GM10847 (cell line): ENCODE data around the gene ZSWIM1.

Experiments used
- POLR2A ChIP-seq: IDR thresholded peaks from 2 replicates; pipeline ENCODE4 v1.6.1; 2011; ENCODE audit not compliant: insufficient read length; ENCODE audit errors: extremely low read depth

The ZSWIM1 gene

DNA sequence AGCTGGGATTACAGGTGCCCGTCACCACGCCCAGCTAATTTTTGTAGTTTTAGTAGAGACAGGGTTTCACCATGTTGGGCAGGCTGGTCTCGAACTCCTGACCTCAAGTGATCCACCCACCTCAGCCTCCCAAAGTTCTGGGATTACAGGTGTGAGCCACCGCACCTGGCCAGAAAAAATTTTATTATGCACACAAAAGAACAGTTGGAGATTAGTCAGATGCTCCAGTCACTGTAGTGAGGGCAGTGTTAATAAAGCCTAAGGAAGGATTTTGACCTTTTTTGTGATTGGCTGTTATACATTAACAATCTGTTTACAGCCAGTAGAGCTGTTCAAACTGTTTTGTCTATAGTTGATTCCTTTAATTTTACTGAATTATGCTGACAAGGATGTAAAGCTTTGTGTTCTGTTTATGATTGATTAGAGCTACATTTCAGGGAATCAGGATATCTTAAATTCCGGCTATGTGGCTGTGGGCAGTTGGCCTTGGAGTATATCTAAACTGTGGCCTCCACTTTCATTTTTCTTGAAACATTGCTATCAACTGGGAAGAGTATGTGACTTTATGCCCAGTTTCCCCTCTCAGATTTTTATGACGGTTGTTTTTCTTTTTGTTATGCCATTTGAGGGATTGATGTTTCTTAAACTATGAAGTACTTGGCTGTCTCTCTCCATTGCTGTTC lies 13.8 kb upstream of the ZSWIM1 start:
- no peak for TF ChIP-seq POLR2A

DNA sequence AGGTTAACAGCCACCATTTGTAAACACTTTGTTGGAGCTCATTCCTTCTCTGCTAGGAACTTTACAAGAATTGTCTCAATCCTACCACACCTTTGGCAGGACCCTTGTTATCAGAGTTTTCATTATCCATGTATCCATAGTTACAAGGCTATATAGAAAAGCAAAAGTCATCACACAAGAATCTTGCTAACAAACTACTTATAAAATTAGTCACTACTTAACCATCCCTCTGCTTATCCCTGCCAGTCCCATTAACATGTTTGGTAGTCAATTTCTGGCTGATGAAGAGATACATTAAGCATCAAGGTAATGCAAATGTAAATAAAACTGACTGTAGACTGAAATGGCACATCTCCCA lies 13.2 kb upstream of the ZSWIM1 start:
- TF ChIP-seq POLR2A: no peak

DNA sequence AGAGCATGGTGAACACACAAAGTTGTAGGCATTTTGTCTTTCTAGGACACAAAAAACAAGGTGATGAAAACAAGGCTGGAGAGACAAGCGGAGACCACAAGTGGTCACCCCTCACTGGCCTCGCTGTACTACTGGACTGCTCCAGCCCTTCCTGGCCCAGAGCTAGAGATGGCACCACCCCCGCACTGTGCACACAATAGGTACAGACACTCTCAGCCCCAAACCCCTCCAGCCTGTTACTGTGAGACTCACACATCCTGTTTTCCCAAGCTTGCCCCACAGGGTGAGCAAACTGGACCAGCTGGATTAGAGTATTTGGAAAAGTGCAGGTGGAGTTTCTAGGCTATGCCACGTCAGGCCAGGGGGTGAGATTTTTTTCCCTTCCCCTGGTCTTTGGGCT lies 8.4 kb upstream of the ZSWIM1 start:
- TF ChIP-seq POLR2A: no peak

DNA sequence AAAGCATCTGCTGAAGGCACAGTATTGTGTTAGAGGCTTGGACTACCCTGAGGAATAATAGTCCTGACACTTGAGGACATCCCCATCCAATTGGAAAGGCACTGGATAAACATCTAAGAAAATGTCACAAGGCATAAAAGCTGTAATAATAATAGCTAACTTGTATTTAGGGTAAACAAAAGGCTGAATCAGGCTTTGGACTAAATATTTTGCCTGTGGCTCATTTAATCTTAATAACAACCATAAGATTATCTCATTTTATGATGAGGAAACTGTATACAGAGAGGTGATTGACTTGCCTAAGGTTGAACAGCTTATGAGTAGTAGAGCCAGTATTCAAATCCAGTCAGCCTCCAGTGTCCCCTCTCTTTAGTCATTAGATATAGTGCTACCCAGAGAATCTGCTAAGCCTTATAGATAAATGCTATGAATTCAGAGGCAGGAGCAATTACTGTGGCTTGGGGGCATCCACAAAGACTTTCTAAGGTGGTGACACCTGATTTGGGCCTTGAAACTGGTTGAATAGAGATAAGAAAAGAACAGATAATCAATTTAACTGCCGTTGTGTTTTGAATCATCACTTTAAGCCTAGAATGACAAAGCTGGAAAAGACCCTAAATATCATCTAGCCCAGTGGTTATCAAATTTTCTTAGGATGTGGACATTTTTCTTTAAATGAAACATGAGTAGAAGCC lies 7.5 kb upstream of the ZSWIM1 start:
- no peak for TF ChIP-seq POLR2A

DNA sequence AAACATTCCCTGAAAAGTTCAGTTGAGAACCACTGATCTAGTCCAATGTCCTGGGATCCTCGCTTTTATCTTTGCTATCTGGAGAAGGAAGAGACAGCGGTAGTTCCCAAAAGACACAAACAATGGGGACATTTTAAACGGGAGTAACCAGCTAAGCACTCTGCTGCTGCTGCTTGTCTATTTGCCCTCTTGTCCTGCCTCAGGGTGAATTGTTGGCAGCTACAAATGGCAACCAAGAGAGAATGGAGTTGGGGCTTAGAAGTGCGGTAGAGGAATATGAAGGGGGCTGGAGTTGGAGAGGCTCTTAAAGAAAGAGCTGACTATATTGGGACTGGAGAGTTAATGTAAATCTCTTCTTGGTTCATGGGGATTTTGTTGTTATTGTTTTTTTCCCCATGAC lies 6.5 kb upstream of the ZSWIM1 start:
- no peak for TF ChIP-seq POLR2A

DNA sequence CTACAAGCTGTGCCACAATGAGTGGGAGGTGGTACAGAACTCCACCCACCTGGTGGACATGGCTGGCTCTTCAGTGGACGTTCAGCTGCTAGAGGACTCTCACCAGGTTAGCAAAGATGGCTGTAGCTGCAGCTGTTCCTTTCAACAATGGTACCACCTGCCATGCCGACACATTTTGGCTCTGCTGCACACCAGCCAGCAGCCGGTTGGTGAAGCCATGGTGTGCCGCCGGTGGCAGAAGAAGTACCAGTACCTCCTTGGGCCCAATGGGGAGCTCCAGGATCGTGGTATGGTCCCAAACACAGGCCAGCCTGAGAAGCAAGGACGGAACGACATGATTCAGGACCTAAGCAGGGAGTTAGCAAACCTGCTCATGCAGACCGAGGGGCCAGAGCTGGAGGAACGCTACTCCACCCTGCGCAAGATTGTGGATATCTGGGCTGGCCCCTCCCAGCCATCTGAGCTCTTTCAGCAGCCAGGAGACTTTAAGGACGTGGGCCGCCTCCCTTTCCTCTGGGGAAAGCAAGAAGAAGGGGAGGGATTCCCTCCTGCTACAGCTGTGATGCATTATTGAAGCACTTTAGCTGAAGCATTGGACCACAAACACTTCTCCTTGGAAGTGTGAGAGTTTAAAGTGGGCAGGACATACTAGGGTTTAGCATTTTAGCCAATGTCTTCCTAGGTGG lies 2.8 kb upstream of the ZSWIM1 start:
- no peak for TF ChIP-seq POLR2A

DNA sequence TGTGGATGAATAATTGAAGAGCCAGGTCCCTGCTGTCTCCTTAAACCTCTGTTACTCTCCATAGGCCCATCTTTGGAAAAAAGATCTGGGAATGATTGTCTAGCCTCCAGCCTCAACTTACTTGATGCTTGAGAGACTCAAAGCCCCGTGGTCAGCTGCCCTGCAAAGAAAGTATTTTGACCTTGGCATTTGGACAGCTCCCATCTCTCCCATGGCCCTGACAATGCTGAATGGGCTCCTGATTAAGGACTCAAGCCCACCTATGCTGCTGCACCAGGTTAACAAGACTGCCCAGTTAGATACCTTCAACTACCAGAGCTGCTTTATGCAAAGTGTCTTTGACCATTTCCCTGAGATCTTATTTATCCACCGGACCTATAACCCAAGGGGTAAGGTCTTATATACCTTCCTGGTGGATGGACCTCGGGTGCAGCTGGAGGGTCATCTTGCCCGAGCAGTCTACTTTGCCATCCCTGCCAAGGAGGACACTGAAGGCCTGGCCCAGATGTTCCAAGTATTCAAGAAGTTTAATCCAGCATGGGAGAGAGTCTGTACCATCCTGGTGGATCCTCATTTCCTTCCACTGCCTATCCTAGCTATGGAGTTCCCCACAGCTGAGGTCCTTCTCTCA lies 1.6 kb downstream of the ZSWIM1 start:
- no peak for TF ChIP-seq POLR2A

DNA sequence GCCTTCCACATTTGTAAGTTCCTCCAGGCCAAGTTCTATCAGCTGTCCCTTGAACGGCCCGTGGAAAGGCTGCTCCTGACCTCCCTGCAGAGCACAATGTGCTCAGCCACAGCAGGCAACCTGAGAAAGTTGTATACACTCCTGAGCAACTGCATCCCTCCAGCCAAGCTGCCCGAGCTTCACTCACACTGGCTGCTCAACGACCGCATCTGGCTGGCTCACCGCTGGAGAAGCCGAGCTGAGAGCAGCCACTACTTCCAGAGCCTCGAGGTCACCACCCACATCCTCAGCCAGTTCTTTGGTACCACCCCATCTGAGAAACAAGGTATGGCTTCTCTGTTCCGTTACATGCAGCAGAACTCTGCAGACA lies 2.1 kb downstream of the ZSWIM1 start:
- TF ChIP-seq POLR2A: no peak

DNA sequence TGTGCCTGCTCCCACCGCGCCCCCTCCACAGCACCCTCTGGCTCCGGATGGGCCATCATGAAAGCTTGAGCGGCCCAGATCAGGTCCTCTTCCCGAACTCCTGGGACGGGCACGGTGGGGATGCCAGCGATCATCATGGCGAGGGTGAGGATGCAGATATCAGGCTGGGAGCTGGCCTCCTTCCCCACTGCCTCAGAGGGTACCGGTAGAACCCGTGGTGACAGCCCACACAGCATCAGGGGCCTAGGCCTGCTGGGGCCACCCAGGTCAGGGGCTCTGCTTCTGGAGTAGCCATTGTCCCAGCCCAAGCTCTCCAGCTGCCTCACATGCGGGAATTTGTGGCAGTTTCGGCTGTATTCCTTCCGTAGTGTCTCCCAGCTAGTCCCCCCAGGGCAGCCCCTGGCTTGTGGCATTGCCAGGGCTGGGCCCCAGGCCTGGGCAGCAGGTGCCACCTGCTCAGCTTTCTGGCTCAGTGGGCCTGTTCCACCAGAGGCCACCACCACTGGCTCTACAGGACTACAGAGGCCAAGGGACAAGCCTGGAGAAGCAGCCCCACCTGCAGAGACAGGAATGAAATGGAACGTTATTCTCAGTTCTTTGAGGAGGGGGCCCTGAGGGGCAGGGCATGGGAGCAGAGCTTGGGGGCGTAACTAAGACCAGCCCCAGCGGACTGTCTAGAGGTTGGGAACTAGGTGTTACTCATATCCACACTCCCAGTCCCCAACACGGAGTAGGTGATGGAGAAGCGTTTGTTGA lies 5.7 kb downstream of the ZSWIM1 start:
- no peak for TF ChIP-seq POLR2A

DNA sequence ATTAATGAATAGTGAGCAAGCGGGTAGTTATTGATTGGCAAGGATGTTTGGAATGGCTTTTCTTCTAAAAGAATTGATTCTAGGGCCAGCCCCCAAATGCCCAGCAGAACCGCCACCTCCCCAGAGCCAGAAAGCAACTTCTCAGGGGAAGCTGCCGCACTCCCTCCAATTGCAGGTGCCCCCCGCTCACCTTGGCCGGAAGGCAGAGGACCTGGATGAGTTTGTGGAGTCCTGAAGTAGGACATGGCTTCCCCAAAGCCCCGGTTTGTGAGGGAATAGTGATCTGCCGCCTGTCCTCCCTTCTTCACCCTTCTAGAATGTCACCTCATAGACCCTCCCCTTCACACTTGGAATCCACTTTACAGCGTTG lies 6.3 kb downstream of the ZSWIM1 start, which contains the start of gene SPATA25:
Gene SPATA25, minus strand, starts transcription at position 277 of the 370 bp plus-strand sequence. Its CDS starts 32 bp downstream, at position 245.
- no peak for TF ChIP-seq POLR2A

DNA sequence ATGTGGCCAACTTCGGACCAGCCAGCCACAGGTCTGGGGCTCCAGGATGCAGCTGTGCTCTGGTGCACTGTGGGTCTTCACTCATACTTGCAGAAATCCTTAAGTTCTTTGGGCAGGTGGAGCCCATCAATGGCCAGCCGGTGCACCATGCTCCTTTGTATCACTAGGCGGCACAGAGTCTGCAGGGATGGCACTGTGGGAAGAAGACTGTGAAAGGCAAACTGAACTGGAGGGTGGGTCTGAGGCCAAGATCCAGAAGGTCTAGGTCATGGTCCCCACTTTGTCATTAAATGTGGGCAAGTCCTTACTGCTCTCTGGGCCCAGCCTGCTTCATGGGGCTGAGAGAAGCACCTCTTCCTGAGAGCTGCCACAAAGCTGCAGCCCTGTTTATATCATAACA lies 7.7 kb downstream of the ZSWIM1 start:
- no peak for TF ChIP-seq POLR2A

DNA sequence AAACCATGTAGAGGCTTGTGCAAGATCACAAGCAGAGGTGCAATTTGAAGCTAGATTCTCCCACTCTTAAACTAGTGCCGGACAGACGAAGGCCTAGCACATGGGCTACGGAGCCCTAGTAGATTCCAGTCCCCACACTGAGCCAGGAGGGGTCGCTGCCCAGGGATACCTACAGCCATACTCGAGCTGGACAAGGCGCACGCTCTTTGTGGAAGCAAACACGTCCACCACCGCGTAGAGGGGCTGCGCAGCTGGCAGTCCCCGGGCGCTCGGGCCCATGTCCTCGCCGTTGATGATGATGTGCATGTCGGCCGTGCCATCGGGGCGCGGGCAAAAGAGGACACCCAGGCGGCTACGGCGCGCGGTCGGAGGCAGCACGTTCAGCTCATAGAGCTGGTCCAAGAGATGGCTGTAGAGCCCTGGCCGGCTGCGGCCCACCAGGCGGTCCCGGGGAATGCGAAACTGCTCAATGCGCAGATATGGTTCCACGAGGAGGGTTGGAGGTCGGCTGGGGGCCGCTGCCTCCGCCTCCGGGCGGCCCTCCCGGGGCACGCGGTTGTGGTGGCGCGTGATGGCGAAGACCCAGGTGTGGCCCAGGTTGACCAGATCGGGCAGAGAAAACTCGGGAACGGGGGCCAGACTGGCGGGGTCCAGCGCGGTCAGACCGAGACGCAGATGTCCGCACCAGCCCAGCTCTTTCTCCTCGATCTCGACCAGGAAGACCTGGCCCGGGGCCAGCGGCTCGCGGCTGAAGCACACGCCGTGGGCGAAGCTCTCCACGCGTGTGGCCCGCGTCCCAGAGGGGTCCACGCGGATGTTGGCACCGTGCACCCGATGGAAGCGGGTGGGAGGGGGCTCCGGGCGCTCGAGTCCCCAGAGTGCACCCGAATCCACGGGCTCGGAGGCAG lies 9.3 kb downstream of the ZSWIM1 start:
- no peak for TF ChIP-seq POLR2A

DNA sequence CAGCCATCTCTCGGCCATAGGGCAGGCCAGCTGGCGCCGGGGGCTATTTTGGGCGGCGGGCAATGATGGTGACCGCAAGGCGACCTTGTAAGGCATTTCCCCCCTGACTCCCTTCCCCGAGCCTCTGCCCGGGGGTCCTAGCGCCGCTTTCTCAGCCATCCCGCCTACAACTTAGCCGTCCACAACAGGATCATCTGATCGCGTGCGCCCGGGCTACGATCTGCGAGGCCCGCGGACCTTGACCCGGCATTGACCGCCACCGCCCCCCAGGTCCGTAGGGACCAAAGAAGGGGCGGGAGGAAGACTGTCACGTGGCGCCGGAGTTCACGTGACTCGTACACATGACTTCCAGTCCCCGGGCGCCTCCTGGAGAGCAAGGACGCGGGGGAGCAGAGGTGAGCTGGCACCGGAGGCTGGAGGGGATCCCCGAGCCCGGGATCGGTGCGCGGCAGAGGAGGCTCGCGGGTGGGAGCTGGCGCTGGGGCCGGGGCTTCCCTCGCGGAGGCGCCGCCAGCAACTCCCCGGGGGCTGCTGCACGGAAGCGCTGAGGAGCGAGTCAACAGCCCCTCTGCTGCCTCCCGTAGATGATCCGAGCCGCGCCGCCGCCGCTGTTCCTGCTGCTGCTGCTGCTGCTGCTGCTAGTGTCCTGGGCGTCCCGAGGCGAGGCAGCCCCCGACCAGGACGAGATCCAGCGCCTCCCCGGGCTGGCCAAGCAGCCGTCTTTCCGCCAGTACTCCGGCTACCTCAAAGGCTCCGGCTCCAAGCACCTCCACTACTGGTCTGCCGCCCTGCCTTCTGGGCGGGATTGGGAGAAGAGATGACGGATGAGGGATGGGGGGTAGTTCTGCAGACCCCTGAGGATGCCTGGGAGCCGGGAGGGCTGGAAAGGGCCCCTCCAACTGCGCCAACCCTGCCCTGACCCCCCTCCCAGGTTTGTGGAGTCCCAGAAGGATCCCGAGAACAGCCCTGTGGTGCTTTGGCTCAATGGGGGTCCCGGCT lies 10.3 kb downstream of the ZSWIM1 start, which contains the start of the genes CTSA and NEURL2:
Gene CTSA, plus strand, starts transcription at position 351 of the 999 bp plus-strand sequence. Its CDS starts 234 bp downstream, at position 585.
Gene NEURL2, minus strand, starts transcription at position 224 of the 999 bp plus-strand sequence. Its CDS starts 217 bp downstream, at position 7.
- peak; percentile 79 for TF ChIP-seq POLR2A
